OCI-LY1 (cell line): ENCODE data around the gene JOSD2.

Experiments
- H2AFZ ChIP-seq: fragments of 200-600 bp; sonication (generic), shearing (Covaris generic); 2 replicates; pipeline ENCODE4 v1.6.0; 2014; ENCODE audit warnings: antibody characterized with exemption, mild to moderate bottlenecking, low read length
- H3F3A ChIP-seq: fragments of 200-600 bp; sonication (generic), shearing (Covaris generic); 2 replicates; pipeline ENCODE4 v1.6.0; 2014; ENCODE audit warnings: mild to moderate bottlenecking, antibody characterized with exemption, low read length, moderate library complexity; ENCODE audit not compliant: insufficient read depth
- H3K27ac ChIP-seq: fragments of 200-600 bp; sonication (generic); 2 replicates; pipeline ENCODE4 v1.5.1; 2014; ENCODE audit warnings: low read length, mixed run types, mild to moderate bottlenecking, low read depth; ENCODE audit not compliant: poor library complexity, severe bottlenecking
- H3K27me3 ChIP-seq: fragments of 200-600 bp; sonication (generic); 2 replicates; pipeline ENCODE4 v1.6.0; 2014; ENCODE audit warnings: antibody characterized with exemption, mild to moderate bottlenecking, low read length, moderate library complexity; ENCODE audit not compliant: insufficient read depth
- H3K36me3 ChIP-seq: fragments of 200-600 bp; sonication (generic); 2 replicates; pipeline ENCODE4 v1.6.1; 2014; ENCODE audit warnings: mild to moderate bottlenecking, antibody characterized with exemption, low read length, moderate library complexity, mixed read lengths; ENCODE audit not compliant: insufficient read depth
- H3K4me1 ChIP-seq: fragments of 200-600 bp; sonication (generic); 2 replicates; pipeline ENCODE4 v1.5.1; 2014; ENCODE audit warnings: mild to moderate bottlenecking, low read length, moderate library complexity; ENCODE audit not compliant: insufficient read depth, severe bottlenecking
- H3K4me2 ChIP-seq: fragments of 200-600 bp; sonication (generic), shearing (Covaris generic); 2 replicates; pipeline ENCODE4 v1.6.1; 2014; ENCODE audit warnings: low read length
- H3K4me3 ChIP-seq: fragments of 200-600 bp; sonication (generic); 2 replicates; pipeline ENCODE4 v1.5.1; 2014; ENCODE audit warnings: low read length, low read depth, mild to moderate bottlenecking, mixed read lengths; ENCODE audit not compliant: poor library complexity, severe bottlenecking
- H3K79me2 ChIP-seq: fragments of 200-600 bp; shearing (Covaris generic); 2 replicates; pipeline ENCODE4 v1.6.1; 2016; ENCODE audit warnings: mixed run types, low read length, mixed read lengths; ENCODE audit not compliant: insufficient read depth
- H3K9ac ChIP-seq: fragments of 200-600 bp; sonication (generic), shearing (Covaris generic); 2 replicates; pipeline ENCODE4 v1.6.1; 2014; ENCODE audit warnings: mild to moderate bottlenecking, low read length, mixed read lengths
- H3K9me2 ChIP-seq: fragments of 200-600 bp; sonication (generic), shearing (Covaris generic); 2 replicates; pipeline ENCODE4 v1.6.1; 2014; ENCODE audit warnings: low read depth, mild to moderate bottlenecking, low read length, mixed read lengths
- H3K9me3 ChIP-seq: fragments of 200-600 bp; shearing (Covaris generic); 2 replicates; pipeline ENCODE4 v1.6.1; 2014; ENCODE audit warnings: low read length, mixed read lengths
- H4K20me1 ChIP-seq: fragments of 200-600 bp; sonication (generic), shearing (Covaris generic); 2 replicates; pipeline ENCODE4 v1.6.0; 2016; ENCODE audit warnings: mild to moderate bottlenecking, low read length; ENCODE audit not compliant: insufficient read depth
- EZH2 ChIP-seq: fragments of 200-600 bp; sonication (generic), shearing (Covaris generic); IDR thresholded peaks from 2 replicates; pipeline ENCODE4 v1.8.0; 2017; ENCODE audit warnings: borderline replicate concordance, mixed run types, mild to moderate bottlenecking, antibody characterized with exemption, low read length, moderate library complexity, mixed read lengths
- TF ChIP-seq, protein P1 (sequence below): fragments of 200-600 bp; sonication (generic), shearing (Covaris generic); IDR thresholded peaks from 2 replicates; pipeline ENCODE4 v1.5.1; 2017; ENCODE audit warnings: mild to moderate bottlenecking, antibody characterized with exemption, low read length, moderate library complexity, mixed read lengths

JOSD2 gene

GRCh38 chr19:50500753-50501151 is 10.2 kb downstream of the JOSD2 start:
- Histone ChIP-seq H3K4me3 (no peak overlapping the region), H2AFZ (no peak overlapping the region), H4K20me1 (no peaks in the 10 kb centered on the region), H3K36me3 (no peaks in the 10 kb centered on the region), H3K79me2 (no peaks in the 10 kb centered on the region), H3K4me1 (no peaks in the 10 kb centered on the region), H3K27ac (no peak overlapping the region), H3K9ac (no peak overlapping the region), H3K27me3 (no peaks in the 10 kb centered on the region; the same call in 1 of the 2 replicates), H3K9me3 (no peaks in the 10 kb centered on the region), H3K9me2 (no peaks in the 10 kb centered on the region), H3K4me2 (no peak overlapping the region), H3F3A (no peaks in the 10 kb centered on the region)
- TF ChIP-seq, protein P1, sequence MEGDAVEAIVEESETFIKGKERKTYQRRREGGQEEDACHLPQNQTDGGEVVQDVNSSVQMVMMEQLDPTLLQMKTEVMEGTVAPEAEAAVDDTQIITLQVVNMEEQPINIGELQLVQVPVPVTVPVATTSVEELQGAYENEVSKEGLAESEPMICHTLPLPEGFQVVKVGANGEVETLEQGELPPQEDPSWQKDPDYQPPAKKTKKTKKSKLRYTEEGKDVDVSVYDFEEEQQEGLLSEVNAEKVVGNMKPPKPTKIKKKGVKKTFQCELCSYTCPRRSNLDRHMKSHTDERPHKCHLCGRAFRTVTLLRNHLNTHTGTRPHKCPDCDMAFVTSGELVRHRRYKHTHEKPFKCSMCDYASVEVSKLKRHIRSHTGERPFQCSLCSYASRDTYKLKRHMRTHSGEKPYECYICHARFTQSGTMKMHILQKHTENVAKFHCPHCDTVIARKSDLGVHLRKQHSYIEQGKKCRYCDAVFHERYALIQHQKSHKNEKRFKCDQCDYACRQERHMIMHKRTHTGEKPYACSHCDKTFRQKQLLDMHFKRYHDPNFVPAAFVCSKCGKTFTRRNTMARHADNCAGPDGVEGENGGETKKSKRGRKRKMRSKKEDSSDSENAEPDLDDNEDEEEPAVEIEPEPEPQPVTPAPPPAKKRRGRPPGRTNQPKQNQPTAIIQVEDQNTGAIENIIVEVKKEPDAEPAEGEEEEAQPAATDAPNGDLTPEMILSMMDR, result no peak
- no peak for TF ChIP-seq EZH2

GRCh38 chr19:50500060-50500752 is 10.8 kb downstream of the JOSD2 start:
- no peaks in the 10 kb centered on the region for H3F3A ChIP-seq
- no peak overlapping the region for H2AFZ ChIP-seq
- H4K20me1 ChIP-seq, result no peaks in the 10 kb centered on the region
- no peak overlapping the region for H3K9ac ChIP-seq
- no peaks in the 10 kb centered on the region for H3K9me3 ChIP-seq
- no peaks in the 10 kb centered on the region; the same call in 1 of the 2 replicates for H3K27me3 ChIP-seq
- no peaks in the 10 kb centered on the region for H3K79me2 ChIP-seq
- no peak overlapping the region for H3K4me3 ChIP-seq
- no peaks in the 10 kb centered on the region for H3K9me2 ChIP-seq
- H3K36me3 ChIP-seq, result no peaks in the 10 kb centered on the region
- no peak overlapping the region for H3K27ac ChIP-seq
- H3K4me2 ChIP-seq, result no peak overlapping the region
- H3K4me1 ChIP-seq, result no peaks in the 10 kb centered on the region
- TF ChIP-seq, protein P1, result no peak
- no peak for TF ChIP-seq EZH2

DNA sequence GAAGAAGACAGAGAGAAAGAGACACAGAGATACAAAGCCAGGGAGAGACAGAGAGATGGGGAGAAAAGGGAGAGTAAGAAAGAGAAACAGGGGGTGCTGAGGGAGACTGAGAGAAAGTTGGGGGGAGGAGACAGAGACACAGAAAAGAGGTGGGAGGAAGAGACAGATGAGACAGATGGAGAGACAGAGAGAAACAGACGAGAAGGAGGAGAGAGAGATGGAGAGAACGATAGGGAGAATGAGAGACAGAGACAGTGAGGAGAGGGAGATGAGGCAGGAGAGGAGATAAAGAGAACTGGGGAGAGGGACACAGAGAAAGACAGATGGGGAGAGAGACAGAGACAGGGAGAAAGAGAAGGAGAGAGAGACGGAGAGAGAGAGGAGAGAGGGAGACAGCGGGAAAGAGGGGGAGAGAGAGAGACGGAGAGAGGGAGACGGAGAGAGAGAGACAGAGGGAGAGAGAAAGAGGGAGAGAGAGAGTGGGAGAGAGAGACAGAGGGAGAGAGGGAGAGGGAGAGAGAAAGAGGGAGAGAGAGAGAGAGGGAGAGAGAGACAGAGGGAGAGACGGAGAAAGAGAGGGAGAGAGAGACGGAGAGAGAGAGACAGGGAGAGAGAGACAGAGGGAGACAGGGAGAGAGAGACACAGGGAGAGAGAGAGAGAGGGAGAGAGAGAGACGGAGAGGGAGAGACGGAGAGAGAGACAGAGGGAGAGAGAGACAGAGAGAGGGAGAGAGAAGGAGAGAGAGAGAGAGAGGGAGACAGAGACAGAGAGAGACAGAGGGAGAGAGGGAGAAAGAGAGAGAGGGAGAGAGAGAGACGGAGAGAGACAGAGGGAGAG is 12.6 kb downstream of the JOSD2 start:
- H3K36me3 ChIP-seq, result no peaks in the 10 kb centered on the region
- no peaks in the 10 kb centered on the region for H3K9me3 ChIP-seq
- TF ChIP-seq EZH2, result no peak
- TF ChIP-seq, protein P1, result no peak
- no peaks in the 10 kb centered on the region; the same call in 1 of the 2 replicates for H3K27me3 ChIP-seq
- H3K4me1 ChIP-seq, result no peaks in the 10 kb centered on the region
- H3K9ac ChIP-seq, result no peak overlapping the region
- H3K79me2 ChIP-seq, result no peaks in the 10 kb centered on the region
- H3K9me2 ChIP-seq, result no peaks in the 10 kb centered on the region
- no peaks in the 10 kb centered on the region for H4K20me1 ChIP-seq
- H2AFZ ChIP-seq, result no peak overlapping the region
- no peak overlapping the region for H3K4me2 ChIP-seq
- no peak overlapping the region for H3K27ac ChIP-seq
- H3K4me3 ChIP-seq, result no peak overlapping the region
- H3F3A ChIP-seq, result no peaks in the 10 kb centered on the region
